ENCODE results near the gene RBM5.
A peak's percentile ranks its signal among the peaks of the same experiment; 100 is the strongest.

The RBM5 gene

GRCh38 chr3:50158530-50159146 lies 69.9 kb downstream of the RBM5 start:
- POLR2A ChIA-PET: no interaction called here
- 0 out of 2 replicates have a peak, but pooled peaks cover 3% of the 10 kb centered on the region for H3K4me1 ChIP-seq (ENCODE audit: control insufficient read depth, insufficient read depth, low read length)

DNA sequence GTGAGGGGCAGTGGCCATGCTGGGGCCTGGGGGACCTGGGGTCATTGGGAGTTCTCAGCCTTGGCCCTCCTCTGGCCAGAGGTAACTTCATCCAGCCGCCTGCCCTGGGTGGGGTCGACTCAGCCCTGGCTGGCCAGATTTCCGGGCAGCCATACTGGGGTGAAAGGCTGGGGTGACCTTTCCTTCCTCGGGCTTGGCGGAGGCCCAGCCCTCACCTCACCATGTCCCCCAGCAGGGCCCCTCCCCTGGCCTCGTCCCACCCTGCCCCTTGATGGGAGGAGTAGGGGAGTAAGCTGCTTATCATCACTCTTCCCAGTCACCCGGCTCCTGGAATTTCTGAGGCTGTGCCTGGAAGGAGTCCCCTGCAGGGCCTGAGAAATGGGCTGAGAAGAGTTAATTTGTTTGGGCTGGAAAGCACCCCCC lies 71.9 kb downstream of the RBM5 start:
- ChIA-PET POLR2A (no interaction called here), CTCF (no interaction called here)
- no peak overlapping the region for H3K27ac ChIP-seq (ENCODE audit: extremely low read depth, low read depth, low read length)
- peaks cover 0 to 58% of the 10 kb centered on the region in 2 experiments; a peak in 1 of 3 replicates for H3K36me3 ChIP-seq (ENCODE audit: control insufficient read depth in 2 of 2, insufficient read depth in 1 of 2, low read length in 2 of 2)
- H3K4me3 ChIP-seq (ENCODE audit: low read depth, low read length): no peak overlapping the region
- H3K4me1 ChIP-seq (ENCODE audit: control insufficient read depth, insufficient read depth, low read length): 0 out of 2 replicates have a peak, but pooled peaks cover 3% of the 10 kb centered on the region
- H3K9me3 ChIP-seq (ENCODE audit: control insufficient read depth, insufficient read depth, low read depth, low read length): no peaks in the 10 kb centered on the region
- TF ChIP-seq ZNF155 (tag by site-specific recombination; IDR thresholded peaks at IDR 0.05): no peak
- no peak for TF ChIP-seq EGR2 (tag by site-specific recombination; IDR thresholded peaks at IDR 0.05; ENCODE audit: low read depth)
- no peak for TF ChIP-seq KLF1 (tag by site-specific recombination; IDR thresholded peaks at IDR 0.05)
- no peak for TF ChIP-seq ZNF341 (tag by site-specific recombination; IDR thresholded peaks at IDR 0.05; ENCODE audit: low read depth)
- TF ChIP-seq, protein P1, sequence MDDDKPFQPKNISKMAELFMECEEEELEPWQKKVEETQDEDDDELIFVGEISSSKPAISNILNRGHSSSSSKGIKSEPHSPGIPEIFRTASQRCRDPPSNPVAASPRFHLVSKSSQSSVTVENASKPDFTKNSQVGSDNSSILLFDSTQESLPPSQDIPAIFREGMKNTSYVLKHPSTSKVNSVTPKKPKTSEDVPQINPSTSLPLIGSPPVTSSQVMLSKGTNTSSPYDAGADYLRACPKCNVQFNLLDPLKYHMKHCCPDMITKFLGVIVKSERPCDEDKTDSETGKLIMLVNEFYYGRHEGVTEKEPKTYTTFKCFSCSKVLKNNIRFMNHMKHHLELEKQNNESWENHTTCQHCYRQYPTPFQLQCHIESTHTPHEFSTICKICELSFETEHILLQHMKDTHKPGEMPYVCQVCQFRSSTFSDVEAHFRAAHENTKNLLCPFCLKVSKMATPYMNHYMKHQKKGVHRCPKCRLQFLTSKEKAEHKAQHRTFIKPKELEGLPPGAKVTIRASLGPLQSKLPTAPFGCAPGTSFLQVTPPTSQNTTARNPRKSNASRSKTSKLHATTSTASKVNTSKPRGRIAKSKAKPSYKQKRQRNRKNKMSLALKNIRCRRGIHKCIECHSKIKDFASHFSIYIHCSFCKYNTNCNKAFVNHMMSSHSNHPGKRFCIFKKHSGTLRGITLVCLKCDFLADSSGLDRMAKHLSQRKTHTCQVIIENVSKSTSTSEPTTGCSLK (tag by site-specific recombination; IDR thresholded peaks at IDR 0.05): no peak
- TF ChIP-seq PRDM1 (tag by site-specific recombination; IDR thresholded peaks at IDR 0.05): no peak
- no peak for TF ChIP-seq ZNF623 (tag by site-specific recombination; IDR thresholded peaks at IDR 0.05)
- TF ChIP-seq ZFP3 (tag by site-specific recombination; IDR thresholded peaks at IDR 0.05; ENCODE audit: low read depth): no peak
- no peak for TF ChIP-seq IKZF3 (tag by site-specific recombination; IDR thresholded peaks at IDR 0.05)
- TF ChIP-seq ZEB2 (tag by site-specific recombination; IDR thresholded peaks at IDR 0.05): no peak
- no peak for TF ChIP-seq ZBTB44 (tag by site-specific recombination; IDR thresholded peaks at IDR 0.05)
- TF ChIP-seq ZNF692 (tag by site-specific recombination; IDR thresholded peaks at IDR 0.05): no peak
- no peak for TF ChIP-seq TRIM28 (IDR thresholded peaks at IDR 0.05; ENCODE audit: borderline replicate concordance, low read length)
- TF ChIP-seq ZNF48 (tag by site-specific recombination; IDR thresholded peaks at IDR 0.05): no peak
- TF ChIP-seq, protein P2, sequence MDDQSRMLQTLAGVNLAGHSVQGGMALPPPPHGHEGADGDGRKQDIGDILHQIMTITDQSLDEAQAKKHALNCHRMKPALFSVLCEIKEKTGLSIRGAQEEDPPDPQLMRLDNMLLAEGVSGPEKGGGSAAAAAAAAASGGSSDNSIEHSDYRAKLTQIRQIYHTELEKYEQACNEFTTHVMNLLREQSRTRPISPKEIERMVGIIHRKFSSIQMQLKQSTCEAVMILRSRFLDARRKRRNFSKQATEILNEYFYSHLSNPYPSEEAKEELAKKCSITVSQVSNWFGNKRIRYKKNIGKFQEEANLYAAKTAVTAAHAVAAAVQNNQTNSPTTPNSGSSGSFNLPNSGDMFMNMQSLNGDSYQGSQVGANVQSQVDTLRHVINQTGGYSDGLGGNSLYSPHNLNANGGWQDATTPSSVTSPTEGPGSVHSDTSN (CRISPR knock-in tag; IDR thresholded peaks at IDR 0.05): no peak

More at GRCh38 chr3:50158530-50159146, 69.9 kb downstream of the RBM5 start:
- TF ChIP-seq PRDM1 (tag by site-specific recombination; IDR thresholded peaks at IDR 0.05) (0 out of 2 replicates have a peak, but pooled peaks have one; percentile 6), PRDM10 (tag by site-specific recombination; IDR thresholded peaks at IDR 0.05) (0 out of 2 replicates have a peak, but pooled peaks have one; percentile 51), ZNF792 (tag by site-specific recombination; IDR thresholded peaks at IDR 0.05) (no peak), KLF17 (tag by site-specific recombination; IDR thresholded peaks at IDR 0.05) (no peak)
- no peak overlapping the region for H3K4me3 ChIP-seq (ENCODE audit: low read depth, low read length)
- peaks cover 0 to 42% of the 10 kb centered on the region in 2 experiments; a peak in 1 of 3 replicates for H3K36me3 ChIP-seq (ENCODE audit: control insufficient read depth in 2 of 2, insufficient read depth in 1 of 2, low read length in 2 of 2)
- CTCF ChIA-PET: interaction anchor here (1.1 kb wide), 1 partner anchor 16 kb away, joined by 5 read pairs; no protein-coding TSS in a partner anchor
- no peaks in the 10 kb centered on the region for H3K9me3 ChIP-seq (ENCODE audit: control insufficient read depth, insufficient read depth, low read depth, low read length)
- no peak overlapping the region for H3K27ac ChIP-seq (ENCODE audit: extremely low read depth, low read depth, low read length)

Measured in HEK293 (cell line).